ENCODE measurements around the gene DROSHA. TPM values are rescaled to one million over a fixed set of nuclear protein-coding genes. Genes with fewer than 3 reads are reported as not detected.

Gene DROSHA
- total RNA-seq, 1 experiment from 2014 or later = 106 TPM

DNA sequence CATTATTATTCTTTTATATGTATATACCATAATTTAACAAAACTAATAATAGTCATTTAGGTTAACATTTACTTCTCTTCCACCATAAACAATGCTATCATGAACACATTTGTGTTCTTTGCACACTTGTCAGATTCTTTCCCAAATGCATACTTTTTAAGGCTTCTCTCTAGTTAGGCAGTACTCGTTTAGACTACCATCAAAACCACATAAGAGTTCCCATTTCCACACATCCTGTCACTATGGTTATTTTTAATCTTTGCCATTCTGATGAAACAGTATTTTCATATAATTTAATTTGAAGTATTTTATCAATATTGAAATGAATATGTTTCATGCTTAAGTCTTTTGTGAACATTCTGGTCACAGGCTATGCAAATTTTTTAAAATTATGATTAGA is 15.1 kb downstream of the DROSHA start:
- Histone ChIP-seq H2BK15ac (ENCODE audit: low read depth, low read length) (no peak overlapping the region), H3K14ac (ENCODE audit: insufficient read depth, low read length) (no peak overlapping the region), H3K23me2 (ENCODE audit: insufficient read length, low read depth, low read length, poor library complexity, severe bottlenecking) (no peaks in the 10 kb centered on the region), H3K4me1 (ENCODE audit: insufficient read depth, low read length) (no peaks in the 10 kb centered on the region), H2AK5ac (ENCODE audit: insufficient read length, low read length) (no peak overlapping the region), H2BK12ac (ENCODE audit: insufficient read length, low read depth, low read length) (no peak overlapping the region), H3K27me3 (ENCODE audit: insufficient read depth, low read length) (no peaks in the 10 kb centered on the region), H2BK120ac (ENCODE audit: low read depth, low read length, poor library complexity, severe bottlenecking) (no peak overlapping the region), H3K18ac (ENCODE audit: insufficient read length, low read depth, low read length) (no peak overlapping the region), H3K79me1 (ENCODE audit: insufficient read depth, low read depth, low read length, poor library complexity, severe bottlenecking) (no peaks in the 10 kb centered on the region), H4K5ac (ENCODE audit: insufficient read length, low read depth, low read length) (no peak overlapping the region), H4K8ac (replicated peaks; ENCODE audit: insufficient read length, low read depth, low read length) (no peak overlapping the region), H3T11ph (ENCODE audit: low read length) (no peak overlapping the region), H3K9ac (ENCODE audit: extremely low read depth, insufficient read length, low read length) (no peak overlapping the region), H3K27ac (ENCODE audit: insufficient read length, low read depth, low read length) (no peak overlapping the region), H3K56ac (ENCODE audit: insufficient read length, low read depth, low read length) (no peak overlapping the region), H4K91ac (ENCODE audit: insufficient read length, low read depth, low read length) (no peak overlapping the region), H3K79me2 (ENCODE audit: insufficient read depth, low read length) (no peaks in the 10 kb centered on the region), H2BK5ac (ENCODE audit: insufficient read length, low read length) (no peak overlapping the region), H3K9me3 (ENCODE audit: control insufficient read depth, low read depth, low read length) (no peaks in the 10 kb centered on the region), H3K4me2 (ENCODE audit: insufficient read depth, insufficient read length, low read length) (no peak overlapping the region), H2BK20ac (ENCODE audit: low read depth, low read length, poor library complexity, severe bottlenecking) (no peak overlapping the region), H3K4ac (ENCODE audit: low read depth, low read length) (no peak overlapping the region), H2AFZ (ENCODE audit: low read length) (no peak overlapping the region), H3K23ac (ENCODE audit: insufficient read length, low read depth, low read length) (no peak overlapping the region), H4K20me1 (ENCODE audit: control insufficient read depth, insufficient read depth, insufficient read length) (no peaks in the 10 kb centered on the region)
- Mint-ChIP-seq H3K27ac (no peak overlapping the region), H3K4me3 (no peak overlapping the region), H3K27me3 (ENCODE audit: low read depth) (no peaks in the 10 kb centered on the region), H3K9me3 (no peaks in the 10 kb centered on the region), H3K4me1 (no peaks in the 10 kb centered on the region), H3K36me3 (ENCODE audit: insufficient read depth in 1 of 3, low read depth in 3 of 3) (peaks cover 11 to 47% (median 46%) of the 10 kb centered on the region in 3 experiments; a peak in 6 of 7 replicates)
- no CpG with 5 or more reads among the region's 1 CpG for WGBS (ENCODE audit: extremely low coverage, insufficient read length, low lambda C conversion rate)
- TF ChIP-seq CTCF (conservative IDR thresholded peaks at IDR 0.05) = no peak
- DNase-seq = no peak

Measured in H9 (cell line).